ENCODE data around the gene ODF2. TPM values are rescaled to one million over a fixed set of nuclear protein-coding genes. Genes with fewer than 3 reads are reported as not detected.

Gene ODF2
- total and polyA plus RNA-seq, 2 of the 13 experiments (the other 11 are each of a cell fraction or from before 2014, with no cell fraction given): 9.8 to 31.3 TPM

DNA sequence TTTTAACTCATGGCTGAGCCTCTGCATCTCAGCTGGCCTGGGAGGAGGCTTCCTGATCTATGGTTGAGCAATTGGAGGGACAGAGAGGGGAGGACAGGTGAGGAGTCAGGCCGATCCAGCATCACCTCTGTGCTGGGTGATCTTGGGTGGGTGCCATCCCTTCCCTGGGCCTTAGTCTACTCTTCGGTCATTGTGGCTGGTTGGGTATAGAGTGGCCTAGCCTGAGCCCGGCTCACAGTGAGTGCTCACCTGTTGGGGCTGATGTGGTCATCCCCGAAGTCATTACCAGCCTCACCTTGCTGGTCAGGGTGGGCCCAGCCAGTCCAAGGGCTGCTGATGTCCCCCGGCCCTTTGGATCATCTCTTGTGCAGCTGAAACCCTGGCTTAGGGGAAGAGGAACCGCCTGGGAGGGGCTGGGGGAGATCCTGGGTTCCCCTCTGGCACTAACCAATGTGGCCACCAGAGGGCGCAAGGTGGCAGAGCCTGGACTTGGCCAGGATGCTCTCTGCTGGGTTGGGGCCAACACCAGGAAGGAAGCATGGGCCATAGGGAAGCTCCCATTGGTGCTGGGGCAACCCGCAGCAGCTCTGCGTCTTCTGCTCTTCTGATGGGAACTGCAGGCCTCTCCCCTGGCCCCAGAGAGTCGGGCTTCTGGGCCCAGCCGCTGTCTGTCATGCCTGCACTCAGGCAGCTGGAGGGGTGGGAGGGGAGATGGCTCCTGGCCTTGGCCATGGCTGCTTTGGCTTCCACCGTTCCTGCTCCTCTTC lies 17.3 kb upstream of the ODF2 start (continued):
- TF ChIP-seq AHDC1 (CRISPR knock-in tag; IDR thresholded peaks at IDR 0.05; ENCODE audit: borderline replicate concordance) (no peak), ATAD3A (CRISPR knock-in tag; IDR thresholded peaks at IDR 0.05) (no peak), PTBP1 (IDR thresholded peaks at IDR 0.05; ENCODE audit: low read depth, low read length, poor library complexity, severe bottlenecking) (no peak), SPEN (CRISPR knock-in tag; IDR thresholded peaks at IDR 0.05; ENCODE audit: low read depth) (no peak), ZNF253 (CRISPR knock-in tag; IDR thresholded peaks at IDR 0.05; ENCODE audit: borderline replicate concordance) (0 out of 2 replicates have a peak, but pooled peaks have one; percentile 43), HMG20B (CRISPR knock-in tag; conservative IDR thresholded peaks at IDR 0.05) (no peak), MIER3 (CRISPR knock-in tag; IDR thresholded peaks at IDR 0.05; ENCODE audit: borderline replicate concordance) (no peak), KAT2B (IDR thresholded peaks at IDR 0.05; ENCODE audit: borderline replicate concordance, low read depth, low read length) (no peak), ZBTB37 (CRISPR knock-in tag; IDR thresholded peaks at IDR 0.05) (no peak), ZNF101 (CRISPR knock-in tag; IDR thresholded peaks at IDR 0.05; ENCODE audit: borderline replicate concordance, low read depth) (no peak), ZNF276 (CRISPR knock-in tag; IDR thresholded peaks at IDR 0.05; ENCODE audit: low read depth) (no peak), ZNF292 (CRISPR knock-in tag; IDR thresholded peaks at IDR 0.05; ENCODE audit: borderline replicate concordance, low read depth) (peak; percentile 36; the same call in 1 of the 2 replicates), IKZF1 (IDR thresholded peaks at IDR 0.05) (no peak), ISX (CRISPR knock-in tag; conservative IDR thresholded peaks at IDR 0.05) (no peak), JUN (CRISPR knock-in tag; IDR thresholded peaks at IDR 0.05) (no peak), ZFP36L2 (CRISPR knock-in tag; IDR thresholded peaks at IDR 0.05) (no peak), ZKSCAN8 (CRISPR knock-in tag; IDR thresholded peaks at IDR 0.05; ENCODE audit: borderline replicate concordance) (no peak), NPAS2 (CRISPR knock-in tag; IDR thresholded peaks at IDR 0.05; ENCODE audit: borderline replicate concordance) (no peak), ZBTB7B (CRISPR knock-in tag; IDR thresholded peaks at IDR 0.05) (no peak), NR3C1 (CRISPR knock-in tag; IDR thresholded peaks at IDR 0.05) (no peak)

Measured in HepG2 (cell line).